Measurements from ENCODE around the gene HOXC9. TPM values are rescaled to one million over a fixed set of nuclear protein-coding genes. Genes with fewer than 3 reads are reported as not detected.

HOXC9 gene
- total and polyA plus RNA-seq, 9 of the 15 experiments (the other 6 are each of a cell fraction or from before 2014, with no cell fraction given): 1.1 to 10.5 (median 9.3) TPM

DNA sequence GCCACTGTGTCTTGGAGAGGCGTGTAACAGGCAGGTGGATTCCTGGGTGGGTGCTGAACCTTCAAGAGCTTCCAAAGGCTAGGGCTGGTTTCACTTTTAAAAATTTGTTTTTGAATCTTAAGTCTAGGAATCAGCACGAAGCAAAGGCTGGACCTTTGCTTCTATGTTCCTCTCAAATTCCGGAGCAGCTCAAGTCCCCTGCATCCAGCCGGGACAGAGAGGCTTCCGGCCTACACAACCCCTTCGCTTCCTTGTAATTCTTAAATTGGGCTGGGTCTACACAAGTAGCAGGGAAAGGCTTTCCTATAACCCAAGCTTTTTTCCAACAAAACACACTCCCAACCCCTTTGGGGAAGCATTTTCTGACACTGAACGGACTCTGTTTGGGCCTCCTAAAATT is 37.0 kb upstream of the HOXC9 start:
- FAIRE-seq: no peak
- POLR2A ChIA-PET: interaction anchor here (0.6 to 1.1 kb wide), 2 partner anchors 10 to 164 kb away, joined by 3 read pairs; no protein-coding TSS in a partner anchor
- WGBS (ENCODE audit: insufficient coverage, low coverage, missing lambda C conversion rate): 47% methylated on average over 7 of the region's 7 CpGs

More for the DNA sequence above, 37.0 kb upstream of the HOXC9 start:
- no peaks in the 10 kb centered on the region for H3K79me2 ChIP-seq (ENCODE audit: control insufficient read depth, insufficient read depth, low read length)
- no TSS peak for BruUV-seq (replicated peaks)
- H3K9me3 ChIP-seq (replicated peaks; ENCODE audit: control insufficient read depth, insufficient read depth, low read depth, low read length): no peaks in the 10 kb centered on the region
- H3K4me1 ChIP-seq (replicated peaks in 1 of 2; ENCODE audit: control insufficient read depth in 2 of 2, insufficient read depth in 2 of 2, low read length in 2 of 2): peaks cover 0 to 23% of the 10 kb centered on the region in 2 experiments; a peak in 4 of 5 replicates
- no peak for ATAC-seq
- in situ Hi-C loops (cut with MboI): no loop called here
- intact Hi-C loops (cut with micrococcal nuclease): no loop called here
- H3K9me1 ChIP-seq (ENCODE audit: control insufficient read depth, insufficient read depth, low read length): no peaks in the 10 kb centered on the region
- no peak overlapping the region for H3K27ac ChIP-seq (ENCODE audit: extremely low read depth, low read depth, low read length)
- no peaks in the 10 kb centered on the region for H3K36me3 ChIP-seq (ENCODE audit: control insufficient read depth, insufficient read depth, low read length)
- H3K4me3 ChIP-seq: no peak overlapping the region
- DNase-seq (ENCODE audit: extremely low read depth in 1 of 4, low spot score in 3 of 4): no peak
- no peak overlapping the region for H2AFZ ChIP-seq (ENCODE audit: low read depth, low read length)
- no peak overlapping the region for H3K4me2 ChIP-seq (ENCODE audit: insufficient read depth, low read length)
- CTCF ChIA-PET (ENCODE audit: low intra/inter-chr PET ratio): no interaction called here
- H4K20me1 ChIP-seq (replicated peaks; ENCODE audit: control insufficient read depth, insufficient read depth, low read length): peaks cover 12% of the 10 kb centered on the region; the same call in 1 of the 2 replicates
- TF ChIP-seq, protein P1, sequence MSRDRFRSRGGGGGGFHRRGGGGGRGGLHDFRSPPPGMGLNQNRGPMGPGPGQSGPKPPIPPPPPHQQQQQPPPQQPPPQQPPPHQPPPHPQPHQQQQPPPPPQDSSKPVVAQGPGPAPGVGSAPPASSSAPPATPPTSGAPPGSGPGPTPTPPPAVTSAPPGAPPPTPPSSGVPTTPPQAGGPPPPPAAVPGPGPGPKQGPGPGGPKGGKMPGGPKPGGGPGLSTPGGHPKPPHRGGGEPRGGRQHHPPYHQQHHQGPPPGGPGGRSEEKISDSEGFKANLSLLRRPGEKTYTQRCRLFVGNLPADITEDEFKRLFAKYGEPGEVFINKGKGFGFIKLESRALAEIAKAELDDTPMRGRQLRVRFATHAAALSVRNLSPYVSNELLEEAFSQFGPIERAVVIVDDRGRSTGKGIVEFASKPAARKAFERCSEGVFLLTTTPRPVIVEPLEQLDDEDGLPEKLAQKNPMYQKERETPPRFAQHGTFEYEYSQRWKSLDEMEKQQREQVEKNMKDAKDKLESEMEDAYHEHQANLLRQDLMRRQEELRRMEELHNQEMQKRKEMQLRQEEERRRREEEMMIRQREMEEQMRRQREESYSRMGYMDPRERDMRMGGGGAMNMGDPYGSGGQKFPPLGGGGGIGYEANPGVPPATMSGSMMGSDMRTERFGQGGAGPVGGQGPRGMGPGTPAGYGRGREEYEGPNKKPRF (IDR thresholded peaks at IDR 0.05; ENCODE audit: low read depth, low read length): no peak
- H3K9ac ChIP-seq (ENCODE audit: insufficient read depth in 1 of 2, low read depth in 2 of 2, low read length in 2 of 2): no peak overlapping the region
- peaks cover 61 to 79% of the 10 kb centered on the region in 2 experiments for H3K27me3 ChIP-seq (ENCODE audit: control insufficient read depth in 2 of 2, insufficient read depth in 2 of 2, low read length in 2 of 2)
